HG02885 (cell line): ENCODE data around the gene LPCAT1.
"Not testable (repeated sequence)": the region's sequence is repeated elsewhere in the genome, so short reads cannot be mapped to it uniquely, and the experiment has no call there.

Experiments used
- ATAC-seq: cut with Tn5 transposase; IDR thresholded peaks from one replicate; pipeline ENCODE4 v1.9.1; 2021; ENCODE audit warnings: mild to moderate bottlenecking; ENCODE audit not compliant: unreplicated experiment, poor library complexity

The LPCAT1 gene

GRCh38 chr5:1437226-1437829 lies 86.4 kb downstream of the LPCAT1 start:
- ATAC-seq = no peak

- ATAC-seq = no peak
Observed at GRCh38 chr5:1436681-1437080, 87.1 kb downstream of the LPCAT1 start.

- ATAC-seq = no peak
Observed at GRCh38 chr5:1436036-1436435, 87.7 kb downstream of the LPCAT1 start.

- ATAC-seq = no peak
Observed at GRCh38 chr5:1435369-1435768, 88.4 kb downstream of the LPCAT1 start.

GRCh38 chr5:1432296-1432695 lies 91.5 kb downstream of the LPCAT1 start:
- ATAC-seq = no peak

GRCh38 chr5:1431896-1432295 lies 91.9 kb downstream of the LPCAT1 start:
- no peak for ATAC-seq

- ATAC-seq = no peak
Observed at GRCh38 chr5:1431021-1431811, 92.5 kb downstream of the LPCAT1 start.

- no peak for ATAC-seq
Observed at GRCh38 chr5:1430121-1430795, 93.5 kb downstream of the LPCAT1 start.

- no peak for ATAC-seq
Observed at GRCh38 chr5:1429496-1429895, 94.3 kb downstream of the LPCAT1 start.

- no peak for ATAC-seq
Observed at GRCh38 chr5:1429066-1429465, 94.7 kb downstream of the LPCAT1 start.

GRCh38 chr5:1428107-1428506 lies 95.7 kb downstream of the LPCAT1 start:
- ATAC-seq = no peak

GRCh38 chr5:1424716-1425115 lies 99.0 kb downstream of the LPCAT1 start:
- no peak for ATAC-seq

- no peak for ATAC-seq
Observed at GRCh38 chr5:1423901-1424603, 99.7 kb downstream of the LPCAT1 start.

GRCh38 chr5:1422522-1422921 lies 101.2 kb downstream of the LPCAT1 start:
- ATAC-seq = not testable (repeated sequence)

GRCh38 chr5:1421521-1422341 lies 102.0 kb downstream of the LPCAT1 start:
- no peak for ATAC-seq

GRCh38 chr5:1420211-1421195 lies 103.3 kb downstream of the LPCAT1 start:
- no peak for ATAC-seq

GRCh38 chr5:1419476-1420210 lies 104.1 kb downstream of the LPCAT1 start:
- no peak for ATAC-seq

GRCh38 chr5:1418921-1419280 lies 104.9 kb downstream of the LPCAT1 start:
- ATAC-seq = no peak
